GM18907 (cell line): Measurements from ENCODE around the gene EIF4G3.
"Not testable (repeated sequence)": the region's sequence is repeated elsewhere in the genome, so short reads cannot be mapped to it uniquely, and the experiment has no call there.

Experiments
- ATAC-seq: cut with Tn5 transposase; IDR thresholded peaks from one replicate; pipeline ENCODE4 v1.9.1; 2021; ENCODE audit warnings: mild to moderate bottlenecking, moderate library complexity; ENCODE audit not compliant: unreplicated experiment

EIF4G3 gene

GRCh38 chr1:21077085-21077484 is 99.6 kb downstream of the EIF4G3 start:
- ATAC-seq = no peak

GRCh38 chr1:21072721-21073120 is 104.0 kb downstream of the EIF4G3 start:
- ATAC-seq = no peak

GRCh38 chr1:21069549-21069948 is 107.1 kb downstream of the EIF4G3 start:
- no peak for ATAC-seq

GRCh38 chr1:21068937-21069336 is 107.8 kb downstream of the EIF4G3 start:
- ATAC-seq = no peak

GRCh38 chr1:21067551-21068227 is 109.0 kb downstream of the EIF4G3 start:
- ATAC-seq = no peak

- no peak for ATAC-seq
These were observed 110.2 kb downstream of the EIF4G3 start for GRCh38 chr1:21066356-21067012.

- ATAC-seq = no peak
These were observed 110.8 kb downstream of the EIF4G3 start for GRCh38 chr1:21065851-21066250.

- ATAC-seq = no peak
These were observed 112.6 kb downstream of the EIF4G3 start for GRCh38 chr1:21064057-21064456.

GRCh38 chr1:21060523-21060922 is 116.2 kb downstream of the EIF4G3 start:
- ATAC-seq = no peak

GRCh38 chr1:21059021-21059420 is 117.7 kb downstream of the EIF4G3 start:
- ATAC-seq = no peak

- no peak for ATAC-seq
These were observed 118.5 kb downstream of the EIF4G3 start for GRCh38 chr1:21058035-21058793.

- ATAC-seq = not testable (repeated sequence)
These were observed 123.3 kb downstream of the EIF4G3 start for GRCh38 chr1:21053189-21053928.

- ATAC-seq = no peak
These were observed 124.7 kb downstream of the EIF4G3 start for GRCh38 chr1:21052034-21052433.

- no peak for ATAC-seq
These were observed 125.4 kb downstream of the EIF4G3 start for GRCh38 chr1:21051177-21051825.

GRCh38 chr1:21050031-21050430 is 126.7 kb downstream of the EIF4G3 start:
- ATAC-seq = no peak

- no peak for ATAC-seq
These were observed 128.2 kb downstream of the EIF4G3 start for GRCh38 chr1:21048462-21048861.

GRCh38 chr1:21046132-21046531 is 130.6 kb downstream of the EIF4G3 start:
- no peak for ATAC-seq

GRCh38 chr1:21045351-21045750 is 131.3 kb downstream of the EIF4G3 start:
- ATAC-seq = no peak

GRCh38 chr1:21042929-21043605 is 133.6 kb downstream of the EIF4G3 start:
- no peak for ATAC-seq

- no peak for ATAC-seq
These were observed 135.2 kb downstream of the EIF4G3 start for GRCh38 chr1:21041541-21041940.
